Lower leg skin (tissue), 4 donors: ENCODE results near the gene WDR73. TPM values are rescaled to one million over a fixed set of nuclear protein-coding genes. Genes with fewer than 3 reads are reported as not detected.

Source experiments
- DNase-seq, 2 donors: peaks; one replicate each; pipeline ENCODE4 v3.0.0-alpha.2; 2019; ENCODE audit warnings: low spot score in 2 of 2
- H3K4me3 ChIP-seq: fragments of 200-600 bp; sonication (generic); 2 replicates; pipeline ENCODE4 v1.5.1; 2017; ENCODE audit warnings: mild to moderate bottlenecking, low read depth; ENCODE audit not compliant: poor library complexity, severe bottlenecking
- CTCF ChIP-seq, 3 donors: fragments of 450-650 bp; IDR thresholded peaks; one replicate each; pipeline ENCODE4 v1.5.1; 2016; ENCODE audit warnings: antibody characterized with exemption in 3 of 3, mild to moderate bottlenecking in 3 of 3, moderate library complexity in 2 of 3
- POLR2A ChIP-seq, 2 donors: fragments of 450-650 bp; IDR thresholded peaks; one replicate each; pipeline ENCODE4 v1.6.1; 2016 to 2017; ENCODE audit warnings: antibody characterized with exemption in 2 of 2, mild to moderate bottlenecking in 1 of 2, moderate library complexity in 1 of 2
- WGBS, 2 donors: methylation state at CpG; one replicate each; pipeline ENCODE4 v1.1.5; 2018; 5-methylcytosine and 5-hydroxymethylcytosine counted together
- intact Hi-C: fragments of 100-400 bp; cut with DNase I; formaldehyde crosslinking; loops from one replicate; pipeline ENCODE4 v1.15.0; 2023; ENCODE audit warnings: low total_unique reads
- total RNA-seq, 4 donors: library from RNA; depleted of rRNA; stranded (reverse); fragments of >200 nt; gene quantifications; one replicate each; pipeline ENCODE4 v1.1.0, GENCODE V29; 2016

The WDR73 gene
- 10 to 100 TPM in 3 of 4 donors, 1 to 10 TPM in 1; 10.0 to 26.5 (median 18.9) TPM for total RNA-seq

GRCh38 chr15:84653910-84654688 lies at the start of gene WDR73:
Gene WDR73 (minus strand): TSS chr15:84654283. CDS start chr15:84654274, 9 bp downstream.
- TF ChIP-seq CTCF (IDR thresholded peaks at IDR 0.05) (no peak), POLR2A (IDR thresholded peaks at IDR 0.05) (no peak)
- intact Hi-C loops, result no loop called here
- 0% methylated on average over 40 to 49 of the region's 49 CpGs for WGBS, 2 donors

DNA sequence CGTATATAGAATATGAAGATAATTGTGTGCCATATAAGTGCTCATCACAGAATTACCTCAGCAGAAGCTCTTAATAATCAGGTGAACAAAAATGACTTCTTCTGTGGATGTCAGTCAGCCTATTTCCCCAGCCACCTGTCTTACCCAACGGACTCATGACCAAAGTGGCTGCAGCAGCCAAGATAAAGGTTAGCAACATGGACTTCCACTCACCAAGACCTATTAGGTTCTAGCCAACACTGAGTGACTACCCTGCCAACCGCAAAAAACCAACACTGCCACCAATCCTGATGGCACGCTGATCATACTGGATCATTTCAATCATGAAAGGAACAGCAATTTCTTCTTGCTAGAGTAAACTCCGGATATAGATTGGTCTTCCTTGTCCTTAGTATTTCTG lies 49.7 kb upstream of the WDR73 start:
- H3K4me3 ChIP-seq, result no peak overlapping the region
- TF ChIP-seq POLR2A (IDR thresholded peaks at IDR 0.05) (no peak), CTCF (IDR thresholded peaks at IDR 0.05) (no peak)
- no peak for DNase-seq
- WGBS, 2 donors, result 94% methylated on average over 5 of the region's 5 CpGs
- intact Hi-C loops, result no loop called here

More at GRCh38 chr15:84653910-84654688, at the start of gene WDR73:
- peak; percentile 95 to 99 for DNase-seq
- H3K4me3 ChIP-seq, result peak within 1 kb of the TSS; percentile 75

GRCh38 chr15:84702961-84703482 lies 48.9 kb upstream of the WDR73 start:
- TF ChIP-seq CTCF (IDR thresholded peaks at IDR 0.05) (no peak), POLR2A (IDR thresholded peaks at IDR 0.05) (no peak)
- intact Hi-C loops, result no loop called here
- H3K4me3 ChIP-seq, result no peak overlapping the region
- WGBS, 2 donors, result 35 to 43% methylated on average over 4 of the region's 4 CpGs
- DNase-seq, result peak in 1 of 2 donors; percentile 53

GRCh38 chr15:84699538-84700191 lies 45.6 kb upstream of the WDR73 start:
- DNase-seq, result no peak
- intact Hi-C loops, result no loop called here
- H3K4me3 ChIP-seq, result no peak overlapping the region
- 89 to 91% methylated on average over 8 of the region's 8 CpGs for WGBS, 2 donors
- TF ChIP-seq POLR2A (IDR thresholded peaks at IDR 0.05) (no peak), CTCF (IDR thresholded peaks at IDR 0.05) (no peak)

DNA sequence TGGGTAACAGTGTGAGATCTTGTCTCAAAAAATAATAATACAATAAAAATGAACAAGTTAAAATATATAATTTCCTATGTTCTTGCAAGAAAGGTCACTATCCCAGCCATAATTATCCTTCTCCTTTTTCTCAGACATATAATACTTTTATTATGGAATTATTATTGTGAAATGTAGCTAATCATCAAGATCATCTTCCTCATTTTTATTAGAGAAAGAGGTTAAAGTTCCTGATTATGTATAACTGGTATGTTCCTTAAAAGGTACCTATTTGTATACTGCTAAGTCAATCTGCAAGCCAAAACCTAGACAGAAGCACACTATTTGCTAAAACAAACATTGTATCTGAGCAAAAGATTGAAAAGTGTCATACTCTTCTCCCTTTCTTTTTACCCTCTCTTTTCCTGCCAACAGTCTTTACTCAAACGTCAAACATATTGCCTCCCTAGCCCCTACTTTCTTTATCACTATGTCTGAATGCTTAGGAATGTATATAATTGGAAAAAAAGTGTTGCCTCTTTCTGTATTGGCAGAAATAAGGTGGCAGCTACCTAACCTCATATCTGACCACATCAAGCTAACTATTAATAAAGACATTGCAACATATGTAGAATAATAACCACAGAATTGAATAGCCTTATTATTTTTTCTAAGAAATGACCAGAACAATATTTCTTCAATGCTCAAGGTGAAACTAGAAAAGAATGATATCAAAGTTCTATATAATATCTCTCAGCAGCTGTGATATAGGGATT lies 43.3 kb upstream of the WDR73 start:
- intact Hi-C loops, result no loop called here
- 15 to 28% methylated on average over 1 of the region's 1 CpG for WGBS, 2 donors
- TF ChIP-seq POLR2A (IDR thresholded peaks at IDR 0.05) (no peak), CTCF (IDR thresholded peaks at IDR 0.05) (no peak)

More for the DNA sequence above, 43.3 kb upstream of the WDR73 start:
- DNase-seq, result no peak
- H3K4me3 ChIP-seq, result no peak overlapping the region
